HEK293 (cell line): ENCODE measurements around the gene LYPLAL1.

Experiments used
- YY2 ChIP-seq: fragments of 450-650 bp; formaldehyde crosslinking; IDR thresholded peaks from 2 replicates; pipeline ENCODE4 v1.5.1; 2016; ENCODE audit warnings: missing biosample characterization, missing genetic modification characterization
- TF ChIP-seq, protein P1 (sequence below): fragments of 450-650 bp; formaldehyde crosslinking; IDR thresholded peaks from 2 replicates; pipeline ENCODE4 v1.5.1; 2016; ENCODE audit warnings: missing biosample characterization, missing genetic modification characterization
- TF ChIP-seq, protein P2 (sequence below): fragments of 450-650 bp; formaldehyde crosslinking; IDR thresholded peaks from 2 replicates; pipeline ENCODE4 v1.5.1; 2016; ENCODE audit warnings: missing biosample characterization, missing genetic modification characterization
- TF ChIP-seq, protein P3 (sequence below): fragments of 450-650 bp; formaldehyde crosslinking; IDR thresholded peaks from 2 replicates; pipeline ENCODE4 v1.5.1; 2016; ENCODE audit warnings: missing biosample characterization, missing genetic modification characterization
- TF ChIP-seq, protein P4 (sequence below): fragments of 450-650 bp; formaldehyde crosslinking; IDR thresholded peaks from 2 replicates; pipeline ENCODE4 v1.5.1; 2016; ENCODE audit warnings: missing biosample characterization, missing genetic modification characterization, low read depth

DNA sequence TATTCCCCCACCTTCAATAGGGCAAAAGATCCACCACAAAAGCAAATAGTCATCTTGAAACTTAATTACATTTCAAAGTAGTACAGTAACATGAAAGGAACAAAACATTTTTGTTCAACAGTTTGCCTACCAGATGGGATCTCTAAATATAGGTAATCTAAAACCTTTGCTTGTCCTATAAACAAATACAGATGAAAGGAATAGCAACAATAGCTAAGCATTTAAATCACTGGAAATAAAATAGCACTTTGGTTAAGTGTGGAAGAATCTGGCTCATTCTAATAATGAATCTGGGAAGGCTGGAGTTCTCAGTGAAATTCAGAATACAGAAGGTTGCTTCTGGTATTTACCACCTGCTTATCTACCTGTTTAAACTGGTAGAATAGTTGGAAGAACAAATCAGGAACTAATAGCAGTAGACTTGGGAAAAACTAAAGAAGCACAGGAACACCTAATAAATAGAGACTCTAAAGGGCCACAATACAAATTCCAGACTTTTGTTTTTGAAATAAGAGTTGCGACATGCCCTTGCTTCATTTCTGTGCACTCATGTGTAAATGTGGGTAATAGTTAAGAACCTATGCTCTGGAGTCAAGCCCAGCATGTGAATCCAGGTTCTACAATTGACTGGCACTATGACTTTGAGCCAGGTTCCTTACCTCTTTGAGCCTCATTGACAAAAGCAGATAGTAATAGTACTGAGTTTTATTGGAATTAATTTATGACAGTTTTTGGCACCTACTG lies 2.3 kb upstream of the LYPLAL1 start:
- TF ChIP-seq, protein P1, sequence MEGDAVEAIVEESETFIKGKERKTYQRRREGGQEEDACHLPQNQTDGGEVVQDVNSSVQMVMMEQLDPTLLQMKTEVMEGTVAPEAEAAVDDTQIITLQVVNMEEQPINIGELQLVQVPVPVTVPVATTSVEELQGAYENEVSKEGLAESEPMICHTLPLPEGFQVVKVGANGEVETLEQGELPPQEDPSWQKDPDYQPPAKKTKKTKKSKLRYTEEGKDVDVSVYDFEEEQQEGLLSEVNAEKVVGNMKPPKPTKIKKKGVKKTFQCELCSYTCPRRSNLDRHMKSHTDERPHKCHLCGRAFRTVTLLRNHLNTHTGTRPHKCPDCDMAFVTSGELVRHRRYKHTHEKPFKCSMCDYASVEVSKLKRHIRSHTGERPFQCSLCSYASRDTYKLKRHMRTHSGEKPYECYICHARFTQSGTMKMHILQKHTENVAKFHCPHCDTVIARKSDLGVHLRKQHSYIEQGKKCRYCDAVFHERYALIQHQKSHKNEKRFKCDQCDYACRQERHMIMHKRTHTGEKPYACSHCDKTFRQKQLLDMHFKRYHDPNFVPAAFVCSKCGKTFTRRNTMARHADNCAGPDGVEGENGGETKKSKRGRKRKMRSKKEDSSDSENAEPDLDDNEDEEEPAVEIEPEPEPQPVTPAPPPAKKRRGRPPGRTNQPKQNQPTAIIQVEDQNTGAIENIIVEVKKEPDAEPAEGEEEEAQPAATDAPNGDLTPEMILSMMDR (tag by site-specific recombination), result no peak
- no peak for TF ChIP-seq YY2 (tag by site-specific recombination)
- TF ChIP-seq, protein P2, sequence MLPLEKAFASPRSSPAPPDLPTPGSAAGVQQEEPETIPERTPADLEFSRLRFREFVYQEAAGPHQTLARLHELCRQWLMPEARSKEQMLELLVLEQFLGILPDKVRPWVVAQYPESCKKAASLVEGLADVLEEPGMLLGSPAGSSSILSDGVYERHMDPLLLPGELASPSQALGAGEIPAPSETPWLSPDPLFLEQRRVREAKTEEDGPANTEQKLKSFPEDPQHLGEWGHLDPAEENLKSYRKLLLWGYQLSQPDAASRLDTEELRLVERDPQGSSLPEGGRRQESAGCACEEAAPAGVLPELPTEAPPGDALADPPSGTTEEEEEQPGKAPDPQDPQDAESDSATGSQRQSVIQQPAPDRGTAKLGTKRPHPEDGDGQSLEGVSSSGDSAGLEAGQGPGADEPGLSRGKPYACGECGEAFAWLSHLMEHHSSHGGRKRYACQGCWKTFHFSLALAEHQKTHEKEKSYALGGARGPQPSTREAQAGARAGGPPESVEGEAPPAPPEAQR, result no peak
- TF ChIP-seq, protein P3, sequence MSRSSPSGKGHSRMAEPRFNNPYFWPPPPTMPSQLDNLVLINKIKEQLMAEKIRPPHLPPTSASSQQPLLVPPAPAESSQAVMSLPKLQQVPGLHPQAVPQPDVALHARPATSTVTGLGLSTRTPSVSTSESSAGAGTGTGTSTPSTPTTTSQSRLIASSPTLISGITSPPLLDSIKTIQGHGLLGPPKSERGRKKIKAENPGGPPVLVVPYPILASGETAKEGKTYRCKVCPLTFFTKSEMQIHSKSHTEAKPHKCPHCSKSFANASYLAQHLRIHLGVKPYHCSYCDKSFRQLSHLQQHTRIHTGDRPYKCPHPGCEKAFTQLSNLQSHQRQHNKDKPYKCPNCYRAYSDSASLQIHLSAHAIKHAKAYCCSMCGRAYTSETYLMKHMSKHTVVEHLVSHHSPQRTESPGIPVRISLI (tag by site-specific recombination), result no peak
- TF ChIP-seq, protein P4, sequence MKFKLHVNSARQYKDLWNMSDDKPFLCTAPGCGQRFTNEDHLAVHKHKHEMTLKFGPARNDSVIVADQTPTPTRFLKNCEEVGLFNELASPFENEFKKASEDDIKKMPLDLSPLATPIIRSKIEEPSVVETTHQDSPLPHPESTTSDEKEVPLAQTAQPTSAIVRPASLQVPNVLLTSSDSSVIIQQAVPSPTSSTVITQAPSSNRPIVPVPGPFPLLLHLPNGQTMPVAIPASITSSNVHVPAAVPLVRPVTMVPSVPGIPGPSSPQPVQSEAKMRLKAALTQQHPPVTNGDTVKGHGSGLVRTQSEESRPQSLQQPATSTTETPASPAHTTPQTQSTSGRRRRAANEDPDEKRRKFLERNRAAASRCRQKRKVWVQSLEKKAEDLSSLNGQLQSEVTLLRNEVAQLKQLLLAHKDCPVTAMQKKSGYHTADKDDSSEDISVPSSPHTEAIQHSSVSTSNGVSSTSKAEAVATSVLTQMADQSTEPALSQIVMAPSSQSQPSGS (tag by site-specific recombination), result no peak
